ENCODE results near the gene RBM20.
"Not testable (repeated sequence)": the region's sequence is repeated elsewhere in the genome, so short reads cannot be mapped to it uniquely, and the experiment has no call there.

RBM20 gene

DNA sequence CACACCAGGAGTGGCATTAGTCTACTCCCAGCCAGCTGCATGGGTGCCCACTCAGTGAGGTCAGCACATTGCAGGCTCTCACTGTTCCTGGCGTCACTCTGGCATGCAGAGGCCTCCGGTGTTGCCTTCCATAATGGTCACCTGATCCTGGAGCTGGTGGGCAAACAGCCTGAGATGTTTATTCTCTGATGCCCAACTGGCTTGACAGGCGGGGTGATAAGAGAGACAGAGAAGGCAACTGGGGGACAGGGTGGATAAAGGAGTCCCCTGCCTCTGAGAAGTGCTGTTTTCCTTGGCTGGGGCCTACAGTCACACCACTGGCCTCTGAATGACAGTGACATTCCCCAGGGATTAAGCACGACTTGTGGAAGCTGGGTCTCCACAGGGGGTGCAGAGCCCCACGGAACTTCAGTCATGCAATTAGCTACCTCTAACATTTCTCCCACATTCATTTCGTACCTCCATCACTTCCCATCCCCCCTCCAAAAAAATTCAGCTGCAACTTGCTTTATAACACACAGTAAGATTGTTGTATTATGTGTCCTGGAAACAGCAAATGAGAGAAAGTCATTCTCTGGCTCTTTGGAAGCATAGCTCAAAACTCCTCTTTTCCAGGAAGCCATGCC is 7.1 kb upstream of the RBM20 start:
- Histone ChIP-seq H3K4me3 (ENCODE audit: low read depth, low read length) (no peak overlapping the region), H3K36me3 (replicated peaks) (no peaks in the 10 kb centered on the region), H3K27ac (peak overlapping the region; percentile 70), H3K27me3 (replicated peaks) (no peaks in the 10 kb centered on the region)
- TF ChIP-seq CTCF (IDR thresholded peaks at IDR 0.05; ENCODE audit: low read depth, low read length, missing control alignments) = no peak
- DNase-seq = peak; percentile 39
- in situ Hi-C loops (cut with HindIII; ENCODE audit: low pct_ligation_motif_present, low sequenced_read_pairs) = no loop called here

- no peaks in the 10 kb centered on the region for H3K27me3 ChIP-seq (replicated peaks)
- H3K27ac ChIP-seq = peak overlapping the region; percentile 70
- H3K4me3 ChIP-seq (ENCODE audit: low read depth, low read length) = no peak overlapping the region
- in situ Hi-C loops (cut with HindIII; ENCODE audit: low pct_ligation_motif_present, low sequenced_read_pairs) = no loop called here
- no peak for TF ChIP-seq CTCF (IDR thresholded peaks at IDR 0.05; ENCODE audit: low read depth, low read length, missing control alignments)
- H3K36me3 ChIP-seq (replicated peaks) = no peaks in the 10 kb centered on the region
- DNase-seq = peak; percentile 43
These were observed 6.5 kb upstream of the RBM20 start for GRCh38 chr10:110637558-110638053.

GRCh38 chr10:110638319-110638718 is 5.8 kb upstream of the RBM20 start:
- TF ChIP-seq CTCF (IDR thresholded peaks at IDR 0.05; ENCODE audit: low read depth, low read length, missing control alignments) = no peak
- DNase-seq = no peak
- no peaks in the 10 kb centered on the region for H3K36me3 ChIP-seq (replicated peaks)
- no peaks in the 10 kb centered on the region for H3K27me3 ChIP-seq (replicated peaks)
- in situ Hi-C loops (cut with HindIII; ENCODE audit: low pct_ligation_motif_present, low sequenced_read_pairs) = no loop called here
- H3K27ac ChIP-seq = peak overlapping the region; percentile 70
- no peak overlapping the region for H3K4me3 ChIP-seq (ENCODE audit: low read depth, low read length)

- H3K4me3 ChIP-seq (ENCODE audit: low read depth, low read length); in situ Hi-C loops (cut with HindIII; ENCODE audit: low pct_ligation_motif_present, low sequenced_read_pairs); H3K36me3 ChIP-seq (replicated peaks); H3K27me3 ChIP-seq (replicated peaks): not testable (repeated sequence)
- DNase-seq = peak; percentile 54
- H3K27ac ChIP-seq = peak overlapping the region; percentile 70
These were observed 5.1 kb upstream of the RBM20 start for GRCh38 chr10:110639046-110639445.

DNA sequence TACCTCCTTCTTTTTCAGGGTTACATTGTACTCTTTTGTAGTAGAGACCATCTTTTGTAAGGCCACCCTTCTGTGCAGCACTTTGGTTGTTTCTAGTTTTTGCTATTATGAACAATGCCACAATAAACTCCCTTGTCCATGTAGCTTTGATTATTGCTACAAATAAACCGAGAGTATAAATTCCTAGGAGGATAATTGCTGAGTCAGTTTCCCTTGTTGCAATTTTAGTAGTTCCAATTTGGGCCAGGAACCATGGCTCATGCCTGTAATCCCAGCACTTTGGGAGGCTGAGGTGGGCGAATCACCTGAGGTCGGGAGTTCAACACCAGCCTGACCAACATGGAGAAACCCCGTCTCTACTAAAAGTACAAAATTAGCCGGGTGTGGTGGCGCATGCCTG is 4.3 kb upstream of the RBM20 start:
- H3K4me3 ChIP-seq (ENCODE audit: low read depth, low read length); DNase-seq; H3K27me3 ChIP-seq (replicated peaks); H3K36me3 ChIP-seq (replicated peaks); in situ Hi-C loops (cut with HindIII; ENCODE audit: low pct_ligation_motif_present, low sequenced_read_pairs); H3K27ac ChIP-seq: not testable (repeated sequence)

- in situ Hi-C loops (cut with HindIII; ENCODE audit: low pct_ligation_motif_present, low sequenced_read_pairs) = no loop called here
- no peak for TF ChIP-seq CTCF (IDR thresholded peaks at IDR 0.05; ENCODE audit: low read depth, low read length, missing control alignments)
- Histone ChIP-seq H3K27me3 (replicated peaks) (no peaks in the 10 kb centered on the region), H3K27ac (no peak overlapping the region), H3K4me3 (ENCODE audit: low read depth, low read length) (no peak overlapping the region), H3K36me3 (replicated peaks) (no peaks in the 10 kb centered on the region)
- DNase-seq = peak; percentile 51
These were observed 2.9 kb upstream of the RBM20 start for GRCh38 chr10:110641256-110641655.

Measured in brain microvascular endothelial cell (primary cell).